Mononuclear cell (primary cell): ENCODE data around the gene OR5H1. TPM values are rescaled to one million over a fixed set of nuclear protein-coding genes. Genes with fewer than 3 reads are reported as not detected.

Experiments
- H3K27me3 ChIP-seq: 2 replicates; pipeline ENCODE4 v1.6.0; 2011; ENCODE audit warnings: low read length, control low read depth; ENCODE audit not compliant: insufficient read depth
- H3K4me1 ChIP-seq: 2 replicates; pipeline ENCODE4 v1.5.1; 2011; ENCODE audit warnings: mild to moderate bottlenecking, low read length, control low read depth; ENCODE audit not compliant: insufficient read depth
- H3K4me3 ChIP-seq: 2 replicates; pipeline ENCODE4 v1.5.1; 2011; ENCODE audit warnings: mild to moderate bottlenecking, low read length, moderate library complexity
- H3K9me3 ChIP-seq: 2 replicates; pipeline ENCODE4 v1.5.1; 2011; ENCODE audit warnings: low read depth, mild to moderate bottlenecking, control low read depth, low read length
- total RNA-seq: library from RNA; depleted of rRNA; stranded (reverse); fragments of >200 nt; gene quantifications from one replicate; pipeline ENCODE4 v1.2.3, GENCODE V29; 2012

Gene OR5H1
- total RNA-seq, 1 donor = not detected

DNA sequence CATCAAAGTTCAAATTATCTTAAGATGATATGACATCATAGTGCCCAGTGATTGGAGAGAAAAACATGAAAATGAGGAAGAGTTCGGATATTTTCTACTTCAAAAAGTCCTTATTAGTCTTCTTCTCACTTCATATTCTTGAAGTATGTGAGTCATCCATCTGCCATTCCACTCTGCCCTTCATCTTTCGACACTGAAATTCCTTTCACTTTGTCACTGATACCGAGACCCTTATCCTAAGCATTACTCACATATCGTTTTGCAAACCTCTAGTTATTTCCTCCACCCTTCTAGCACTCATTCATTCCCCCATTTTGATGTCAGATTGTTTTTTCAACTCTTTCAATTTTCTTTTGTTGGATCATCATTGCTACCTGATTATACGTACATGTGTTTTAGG lies 20.7 kb downstream of the OR5H1 start:
- Histone ChIP-seq H3K27me3 (no peaks in the 10 kb centered on the region), H3K4me1 (no peaks in the 10 kb centered on the region), H3K9me3 (no peaks in the 10 kb centered on the region), H3K4me3 (no peak overlapping the region)

DNA sequence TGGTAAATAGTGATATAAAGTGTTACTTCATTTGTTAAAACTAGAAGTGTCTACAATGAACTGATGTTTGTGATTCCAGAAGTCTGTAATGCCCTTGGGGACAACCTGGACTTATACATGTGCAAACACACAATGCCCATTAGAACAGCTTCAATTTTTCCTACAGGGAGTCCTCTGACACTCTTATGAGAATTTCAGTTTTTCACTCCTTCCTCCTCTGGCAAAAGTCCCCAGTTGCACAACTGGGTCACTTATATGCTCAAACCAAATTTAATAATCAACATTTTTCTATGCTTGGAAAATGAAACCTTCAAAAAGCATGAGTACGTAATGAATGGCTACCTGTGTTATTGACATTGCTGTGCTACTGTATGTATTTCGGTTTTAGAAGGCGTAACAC lies 35.9 kb downstream of the OR5H1 start, which contains the start of gene OR5H15:
Gene OR5H15 (plus strand): TSS at position 301 of the 400 bp plus-strand sequence. CDS start 2,004 bp downstream, outside the sequence.
- H3K27me3 ChIP-seq = no peaks in the 10 kb centered on the region
- H3K4me3 ChIP-seq = no peak within 1 kb of the TSS
- no peaks in the 10 kb centered on the region for H3K9me3 ChIP-seq
- no peaks in the 10 kb centered on the region for H3K4me1 ChIP-seq

DNA sequence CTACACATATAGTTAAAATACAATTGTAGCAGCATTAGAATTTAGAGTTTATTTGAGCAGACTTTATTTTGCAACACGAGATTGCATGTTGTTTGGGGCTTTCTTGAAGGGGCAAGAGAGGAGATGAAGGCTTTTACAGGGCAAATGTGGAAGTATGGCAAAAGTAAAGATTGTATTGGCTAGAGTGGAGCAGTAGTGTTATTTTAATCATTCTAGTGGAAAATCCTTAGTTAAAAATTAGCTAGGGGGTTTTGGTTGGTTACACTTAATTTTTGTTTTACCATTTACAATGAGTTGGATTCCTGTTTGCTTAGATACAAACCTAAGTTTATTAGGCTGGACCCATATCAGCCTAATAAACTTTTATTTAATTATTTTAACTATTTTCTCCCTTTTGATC lies 40.5 kb downstream of the OR5H1 start:
- no peaks in the 10 kb centered on the region for H3K9me3 ChIP-seq
- no peaks in the 10 kb centered on the region for H3K4me1 ChIP-seq
- H3K27me3 ChIP-seq = no peaks in the 10 kb centered on the region
- no peak overlapping the region for H3K4me3 ChIP-seq

DNA sequence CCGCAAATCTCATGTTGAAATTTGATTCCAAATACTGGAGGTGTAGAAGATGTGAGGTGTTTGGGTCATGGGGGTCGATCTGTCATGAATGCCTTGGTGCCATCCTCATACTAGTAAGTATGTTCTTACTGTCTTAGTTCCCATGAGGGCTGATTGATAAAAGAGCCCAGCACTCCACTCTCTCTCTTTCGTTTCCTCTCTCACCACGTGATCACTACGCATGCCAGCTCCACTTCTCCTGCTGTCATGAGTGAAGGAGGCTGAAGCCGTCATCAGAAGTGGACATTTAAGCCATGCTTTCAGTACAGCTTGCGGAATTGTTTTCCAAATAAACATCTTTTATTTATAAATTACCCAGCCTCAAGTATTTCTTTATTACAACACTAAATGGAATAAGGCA lies 42.1 kb downstream of the OR5H1 start:
- Histone ChIP-seq H3K4me1 (no peaks in the 10 kb centered on the region), H3K4me3 (no peak overlapping the region), H3K27me3 (no peaks in the 10 kb centered on the region), H3K9me3 (no peaks in the 10 kb centered on the region)

DNA sequence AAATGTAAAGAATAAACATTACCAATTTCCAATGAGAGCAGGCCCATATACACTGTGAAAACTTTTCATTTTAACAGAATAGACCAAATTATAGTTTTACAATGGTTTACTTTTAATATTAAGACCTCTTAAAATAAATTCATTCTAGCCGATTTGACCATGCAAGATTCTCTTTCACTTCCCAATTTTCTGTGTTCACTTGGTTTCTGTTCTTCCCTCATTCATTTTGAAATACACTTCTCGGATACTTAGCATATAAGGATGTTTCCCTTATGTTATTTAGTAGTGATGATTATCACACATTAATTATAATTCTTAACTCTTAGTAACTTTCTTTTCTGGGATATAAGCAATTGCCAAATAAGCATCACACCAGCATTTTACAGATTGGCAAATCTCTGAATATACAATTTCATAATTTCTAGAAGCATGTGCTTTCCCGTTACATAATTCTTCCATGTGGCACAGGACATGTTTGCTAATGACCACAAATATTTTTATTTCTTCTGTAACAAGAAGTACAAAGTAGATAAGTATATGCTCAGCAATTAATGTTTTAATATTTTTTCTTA lies 49.9 kb downstream of the OR5H1 start:
- Histone ChIP-seq H3K4me3 (no peak overlapping the region), H3K4me1 (no peaks in the 10 kb centered on the region), H3K27me3 (no peaks in the 10 kb centered on the region)

DNA sequence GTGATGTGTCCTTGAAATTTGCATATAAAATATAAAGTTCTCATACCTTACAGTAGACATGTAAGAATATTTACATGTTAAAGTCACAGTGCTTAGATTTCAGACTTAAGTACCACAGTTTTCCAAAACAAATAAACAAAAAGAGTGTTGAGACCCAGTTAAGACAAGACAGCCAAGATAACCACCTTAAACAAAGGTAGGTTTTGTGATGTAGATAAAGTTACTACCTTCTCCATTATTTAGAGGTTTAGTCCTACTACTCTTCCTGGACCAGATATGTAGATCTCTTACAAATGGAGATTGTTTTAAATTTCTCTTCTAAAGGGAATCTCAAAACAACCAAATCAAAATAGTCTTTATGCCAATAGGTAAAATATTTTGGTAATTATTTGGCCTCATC lies 51.7 kb downstream of the OR5H1 start:
- Histone ChIP-seq H3K9me3 (no peaks in the 10 kb centered on the region), H3K4me1 (no peaks in the 10 kb centered on the region), H3K27me3 (no peaks in the 10 kb centered on the region), H3K4me3 (no peak overlapping the region)

More for the DNA sequence above, 49.9 kb downstream of the OR5H1 start:
- no peaks in the 10 kb centered on the region for H3K9me3 ChIP-seq

DNA sequence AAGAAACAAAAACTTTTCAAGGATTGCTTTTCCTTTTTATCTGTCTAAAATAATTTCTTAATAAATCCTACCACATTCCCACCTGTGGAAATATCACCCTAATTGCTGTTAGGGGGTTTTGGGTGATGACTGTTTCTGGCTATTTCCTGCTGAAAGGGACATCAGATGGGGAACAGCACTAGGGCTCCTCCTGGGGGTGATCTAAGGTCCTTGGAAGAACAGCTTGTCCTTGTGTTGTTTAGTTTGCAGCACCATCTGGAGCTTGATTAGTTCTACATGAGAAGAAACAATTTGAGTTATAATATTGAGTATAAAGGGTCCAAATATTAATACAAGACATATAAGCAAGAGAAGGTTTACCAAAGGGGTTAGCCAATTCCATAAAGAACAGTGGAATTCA lies 54.7 kb downstream of the OR5H1 start:
- Histone ChIP-seq H3K27me3 (no peaks in the 10 kb centered on the region), H3K9me3 (no peaks in the 10 kb centered on the region), H3K4me3 (no peak overlapping the region), H3K4me1 (no peaks in the 10 kb centered on the region)

Other genes starting within 250 kb of the OR5H1 start
- 12.1 TPM for gene RIOX2, start 158.3 kb upstream of the OR5H1 start, total RNA-seq
- gene GABRR3, start 95.4 kb upstream of the OR5H1 start, total RNA-seq = under 0.01 TPM
- not detected for gene OR5AC2, start 43.5 kb upstream of the OR5H1 start, total RNA-seq
- not detected for gene OR5H14, start 16.8 kb downstream of the OR5H1 start, total RNA-seq
- gene OR5H15, start 36.0 kb downstream of the OR5H1 start, total RNA-seq = not detected
- gene OR5H6, start 133.5 kb downstream of the OR5H1 start, total RNA-seq = not detected
- gene OR5H2, start 151.8 kb downstream of the OR5H1 start, total RNA-seq = not detected
- gene OR5K4, start 223.1 kb downstream of the OR5H1 start, total RNA-seq = not detected